Right lobe of liver (tissue), 6 donors: ENCODE results near the gene POLQ. TPM values are rescaled to one million over a fixed set of nuclear protein-coding genes. Genes with fewer than 3 reads are reported as not detected.
"Not testable (repeated sequence)": the region's sequence is repeated elsewhere in the genome, so short reads cannot be mapped to it uniquely, and the experiment has no call there.

Experiments
- ATAC-seq, 4 donors: fragments of 200-7000 bp; cut with Tn5 transposase; one replicate each; pipeline ENCODE4 v1.9.1; 2020; ENCODE audit warnings: mild to moderate bottlenecking in 4 of 4, moderate library complexity in 4 of 4
- DNase-seq, 3 donors: peaks; one replicate each; pipeline ENCODE4 v3.0.0-alpha.2; 2020
- H3K27ac ChIP-seq, 3 donors: fragments of 200-600 bp; one replicate each; pipeline ENCODE4 v1.8.0; 2022
- H3K27me3 ChIP-seq, 2 donors: fragments of 200-600 bp; one replicate each; pipeline ENCODE4 v1.8.0; 2022
- H3K36me3 ChIP-seq, 4 donors: fragments of 200-600 bp; sonication (generic) in 1 of 4; one replicate each; pipeline versions ENCODE4 v1.5.1 to v1.8.0; 2017 to 2022; ENCODE audit warnings: control low read depth in 1 of 4
- H3K4me1 ChIP-seq, 4 donors: fragments of 200-600 bp; sonication (generic) in 1 of 4; one replicate each; pipeline versions ENCODE4 v1.5.1 to v1.8.0; 2017 to 2022; ENCODE audit warnings: control low read depth in 1 of 4
- H3K4me3 ChIP-seq, 3 donors: fragments of 200-600 bp; one replicate each; pipeline ENCODE4 v1.8.0; 2022
- H3K9me3 ChIP-seq, 4 donors: fragments of 200-600 bp; sonication (generic) in 1 of 4; one replicate each; pipeline versions ENCODE4 v1.5.1 to v1.8.0; 2017 to 2022; ENCODE audit warnings: control low read depth in 1 of 4
- POLR2A ChIP-seq: fragments of 450-650 bp; IDR thresholded peaks from one replicate; pipeline ENCODE4 v1.6.1; 2017; ENCODE audit warnings: antibody characterized with exemption, mild to moderate bottlenecking
- WGBS: methylation state at CpG from one replicate; pipeline ENCODE4 v1.1.6; 2018; ENCODE audit warnings: low coverage, low lambda C conversion rate; ENCODE audit not compliant: insufficient coverage; ENCODE audit errors: missing lambda C conversion rate; 5-methylcytosine and 5-hydroxymethylcytosine counted together
- intact Hi-C, 2 donors: fragments of 100-400 bp; cut with DNase I; formaldehyde crosslinking; loops; one replicate each; pipeline versions ENCODE4 v1.11.2 to v1.14.1; 2022
- total RNA-seq, 6 experiments: library from RNA; depleted of rRNA in 2 of 6; stranded (reverse); fragments of >200 nt in 2 of 6; fragmentation: NEBNext Ultra II Directional in 3 of 6; extraction: Animal tissue kit (Norgen Biotek cat#: 25700) in 3 of 6; gene quantifications; one replicate each; pipeline versions ENCODE4 v1.1.0 to v1.2.4, GENCODE V29; 2016 to 2023
- TF ChIP-seq, protein P1 (sequence below), 4 donors: fragments of 200-600 bp in 3 of 4; fragments of 450-650 bp in 1 of 4; IDR thresholded peaks; one replicate each; pipeline versions ENCODE4 v1.5.1 to v1.8.0; 2016 to 2022; ENCODE audit warnings: antibody characterized with exemption in 4 of 4, mild to moderate bottlenecking in 2 of 4
- donor health status: DM: no; HTN: yes; CAD: no.
- donor health status: DM: no; HTN: no; CAD: no.
- donor health status: DM: no; HTN: no; CAD: no.
- donor health status: DM: no; HTN: yes; CAD: no.
- donor health status: DM: no; HTN: yes; CAD: no.

Gene POLQ
- total RNA-seq, 6 experiments from 2014 or later, result 0.02 to 1.2 (median 0.23) TPM

- Histone ChIP-seq H3K9me3 (no peaks in the 10 kb centered on the region), H3K27ac (no peak overlapping the region), H3K4me1 (no peaks in the 10 kb centered on the region), H3K4me3 (no peak overlapping the region), H3K36me3 (no peaks in the 10 kb centered on the region), H3K27me3 (no peaks in the 10 kb centered on the region)
- intact Hi-C loops, result no loop called here
- WGBS, result 39% methylated on average over 1 of the region's 1 CpG
- DNase-seq (no peak), ATAC-seq (no peak)
- TF ChIP-seq POLR2A, result no peak
- TF ChIP-seq, protein P1, sequence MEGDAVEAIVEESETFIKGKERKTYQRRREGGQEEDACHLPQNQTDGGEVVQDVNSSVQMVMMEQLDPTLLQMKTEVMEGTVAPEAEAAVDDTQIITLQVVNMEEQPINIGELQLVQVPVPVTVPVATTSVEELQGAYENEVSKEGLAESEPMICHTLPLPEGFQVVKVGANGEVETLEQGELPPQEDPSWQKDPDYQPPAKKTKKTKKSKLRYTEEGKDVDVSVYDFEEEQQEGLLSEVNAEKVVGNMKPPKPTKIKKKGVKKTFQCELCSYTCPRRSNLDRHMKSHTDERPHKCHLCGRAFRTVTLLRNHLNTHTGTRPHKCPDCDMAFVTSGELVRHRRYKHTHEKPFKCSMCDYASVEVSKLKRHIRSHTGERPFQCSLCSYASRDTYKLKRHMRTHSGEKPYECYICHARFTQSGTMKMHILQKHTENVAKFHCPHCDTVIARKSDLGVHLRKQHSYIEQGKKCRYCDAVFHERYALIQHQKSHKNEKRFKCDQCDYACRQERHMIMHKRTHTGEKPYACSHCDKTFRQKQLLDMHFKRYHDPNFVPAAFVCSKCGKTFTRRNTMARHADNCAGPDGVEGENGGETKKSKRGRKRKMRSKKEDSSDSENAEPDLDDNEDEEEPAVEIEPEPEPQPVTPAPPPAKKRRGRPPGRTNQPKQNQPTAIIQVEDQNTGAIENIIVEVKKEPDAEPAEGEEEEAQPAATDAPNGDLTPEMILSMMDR (IDR thresholded peaks at IDR 0.05), result no peak
Measured at GRCh38 chr3:121405631-121406030, 140.2 kb downstream of the POLQ start.

GRCh38 chr3:121399820-121400219 is 146.0 kb downstream of the POLQ start:
- ATAC-seq, result no peak
- intact Hi-C loops, result no loop called here
- no peaks in the 10 kb centered on the region for H3K36me3 ChIP-seq
- no peaks in the 10 kb centered on the region for H3K4me1 ChIP-seq
- no peak for TF ChIP-seq POLR2A
- no peaks in the 10 kb centered on the region for H3K9me3 ChIP-seq
- DNase-seq, result no peak
- no peaks in the 10 kb centered on the region for H3K27me3 ChIP-seq
- no peak overlapping the region for H3K27ac ChIP-seq
- no peak overlapping the region for H3K4me3 ChIP-seq

DNA sequence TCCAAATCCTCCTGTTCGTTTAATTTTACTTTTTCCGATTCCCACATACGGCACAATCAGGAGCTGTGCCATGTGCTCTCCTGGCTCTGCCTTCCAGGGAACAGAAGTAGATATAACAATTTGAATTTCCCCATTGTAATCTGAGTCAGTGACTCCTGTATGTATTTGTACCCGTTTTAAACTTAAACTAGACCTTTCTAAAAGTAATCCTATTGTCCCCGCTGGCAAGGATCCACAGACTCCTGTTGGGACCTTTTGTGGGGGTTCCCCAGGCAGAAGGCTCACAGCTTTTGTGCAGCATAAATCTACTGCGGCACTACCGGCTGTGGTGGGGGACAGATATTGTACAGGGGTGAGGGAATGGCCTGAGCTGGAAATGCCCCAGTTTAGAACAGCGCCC is 147.7 kb downstream of the POLQ start:
- H3K4me1 ChIP-seq, intact Hi-C loops, DNase-seq, H3K9me3 ChIP-seq, ATAC-seq, H3K4me3 ChIP-seq, H3K36me3 ChIP-seq, H3K27ac ChIP-seq, H3K27me3 ChIP-seq: not testable (repeated sequence)
- WGBS, result 41% methylated on average over 5 of the region's 8 CpGs

DNA sequence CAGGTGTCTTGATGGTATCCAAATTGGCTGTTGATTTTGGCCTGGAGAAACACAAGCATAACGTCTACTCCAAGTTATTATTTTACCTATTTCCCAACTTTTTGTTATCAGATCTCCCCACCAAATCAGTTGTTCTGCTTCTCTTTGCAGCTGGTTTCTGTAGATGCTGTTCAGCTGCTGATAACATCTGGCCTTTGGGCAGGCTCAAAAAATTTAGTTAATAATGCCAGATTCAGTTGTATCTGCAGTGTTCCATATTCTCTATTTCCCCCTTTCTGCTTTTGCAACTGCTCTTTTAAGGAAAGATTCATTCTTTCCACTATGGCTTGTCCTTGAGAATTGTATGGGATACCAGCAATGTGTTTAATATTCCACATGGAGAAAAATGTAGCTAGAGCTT is 149.8 kb downstream of the POLQ start:
- DNase-seq, ATAC-seq, H3K27ac ChIP-seq, H3K4me1 ChIP-seq, intact Hi-C loops, H3K27me3 ChIP-seq, H3K9me3 ChIP-seq, H3K36me3 ChIP-seq, H3K4me3 ChIP-seq: not testable (repeated sequence)
- WGBS, result no CpG with 5 or more reads among the region's 1 CpG

DNA sequence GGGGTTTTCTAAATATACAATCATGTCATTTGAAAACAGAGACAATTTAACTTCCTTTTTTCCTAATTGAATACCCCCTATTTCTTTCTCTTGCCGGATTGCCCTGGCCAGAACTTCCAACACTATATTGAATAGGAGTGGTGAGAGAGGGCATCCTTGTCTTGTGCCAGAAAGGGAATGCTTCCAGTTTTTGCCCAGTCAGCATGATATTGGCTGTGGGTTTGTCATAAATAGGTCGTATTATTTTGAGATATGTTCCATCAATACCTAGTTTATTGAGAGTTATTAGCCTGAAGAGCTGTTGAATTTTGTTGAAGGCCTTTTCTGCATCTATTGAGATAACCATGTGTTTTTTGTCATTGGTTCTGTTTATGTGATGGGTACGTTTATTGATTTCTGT is 157.5 kb downstream of the POLQ start:
- H3K27ac ChIP-seq, H3K4me3 ChIP-seq, DNase-seq, H3K27me3 ChIP-seq, H3K9me3 ChIP-seq, H3K4me1 ChIP-seq, ATAC-seq, intact Hi-C loops, H3K36me3 ChIP-seq: not testable (repeated sequence)
- 48% methylated on average over 3 of the region's 3 CpGs for WGBS

Other genes with a start within 250 kb of the POLQ start
- gene ARGFX, start 22.0 kb upstream of the POLQ start, total RNA-seq, result not detected
- gene FBXO40, start 47.4 kb upstream of the POLQ start, total RNA-seq, result under 1 TPM in 2 of 6 experiments, not detected in 4; 0.07 to 0.10 TPM
- gene HCLS1, start 114.9 kb upstream of the POLQ start, total RNA-seq, result 10 to 100 TPM; 13.7 to 20.4 (median 16.9) TPM
- gene GOLGB1, start 203.8 kb upstream of the POLQ start, total RNA-seq, result 10 to 100 TPM; 26.8 to 31.7 (median 29.5) TPM